Measurements from ENCODE around the gene IL5.

DNA sequence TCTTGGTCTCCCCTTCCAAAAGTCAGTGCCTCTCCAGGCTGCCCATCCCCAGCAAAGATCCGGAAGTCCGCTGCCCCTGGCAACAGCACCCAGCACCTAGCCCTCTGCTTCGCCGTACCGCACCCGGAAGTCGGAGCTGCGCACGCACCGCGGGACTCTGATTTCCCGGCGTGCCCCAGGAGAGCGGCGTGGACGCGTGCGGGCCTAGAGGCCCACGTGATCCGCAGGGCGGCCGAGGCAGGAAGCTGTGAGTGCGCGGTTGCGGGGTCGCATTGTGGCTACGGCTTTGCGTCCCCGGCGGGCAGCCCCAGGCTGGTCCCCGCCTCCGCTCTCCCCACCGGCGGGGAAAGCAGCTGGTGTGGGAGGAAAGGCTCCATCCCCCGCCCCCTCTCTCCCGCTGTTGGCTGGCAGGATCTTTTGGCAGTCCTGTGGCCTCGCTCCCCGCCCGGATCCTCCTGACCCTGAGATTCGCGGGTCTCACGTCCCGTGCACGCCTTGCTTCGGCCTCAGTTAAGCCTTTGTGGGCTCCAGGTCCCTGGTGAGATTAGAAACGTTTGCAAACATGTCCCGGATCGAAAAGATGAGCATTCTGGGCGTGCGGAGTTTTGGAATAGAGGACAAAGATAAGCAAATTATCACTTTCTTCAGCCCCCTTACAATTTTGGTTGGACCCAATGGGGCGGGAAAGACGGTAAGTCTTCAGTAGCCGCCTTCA, 13.6 kb upstream of the IL5 start, which contains the start of gene RAD50:
- TF ChIP-seq, protein P1, sequence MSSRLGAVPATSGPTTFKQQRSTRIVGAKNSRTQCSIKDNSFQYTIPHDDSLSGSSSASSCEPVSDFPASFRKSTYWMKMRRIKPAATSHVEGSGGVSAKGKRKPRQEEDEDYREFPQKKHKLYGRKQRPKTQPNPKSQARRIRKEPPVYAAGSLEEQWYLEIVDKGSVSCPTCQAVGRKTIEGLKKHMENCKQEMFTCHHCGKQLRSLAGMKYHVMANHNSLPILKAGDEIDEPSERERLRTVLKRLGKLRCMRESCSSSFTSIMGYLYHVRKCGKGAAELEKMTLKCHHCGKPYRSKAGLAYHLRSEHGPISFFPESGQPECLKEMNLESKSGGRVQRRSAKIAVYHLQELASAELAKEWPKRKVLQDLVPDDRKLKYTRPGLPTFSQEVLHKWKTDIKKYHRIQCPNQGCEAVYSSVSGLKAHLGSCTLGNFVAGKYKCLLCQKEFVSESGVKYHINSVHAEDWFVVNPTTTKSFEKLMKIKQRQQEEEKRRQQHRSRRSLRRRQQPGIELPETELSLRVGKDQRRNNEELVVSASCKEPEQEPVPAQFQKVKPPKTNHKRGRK (CRISPR knock-in tag; IDR thresholded peaks at IDR 0.05), result peak; percentile 90
- TF ChIP-seq ZNF746 (CRISPR knock-in tag; IDR thresholded peaks at IDR 0.05), result peak; percentile 80

Data from HepG2 (cell line).